Loucy (cell line): ENCODE results near the gene JDP2.

Source experiments
- H2AFZ ChIP-seq: fragments of 200-600 bp; sonication (generic); 2 replicates; pipeline ENCODE4 v1.6.0; 2016; ENCODE audit warnings: antibody characterized with exemption, mild to moderate bottlenecking, low read length, moderate library complexity
- H3F3A ChIP-seq: fragments of 200-600 bp; 2 replicates; pipeline ENCODE4 v1.6.0; 2016; ENCODE audit warnings: antibody characterized with exemption, low read depth, mild to moderate bottlenecking
- H3K27me3 ChIP-seq: fragments of 200-600 bp; sonication (generic); 2 replicates; pipeline ENCODE4 v1.6.1; 2014; ENCODE audit warnings: low read length, mild to moderate bottlenecking; ENCODE audit not compliant: insufficient read depth, poor library complexity, severe bottlenecking
- H3K36me3 ChIP-seq: fragments of 200-600 bp; sonication (generic); 2 replicates; pipeline ENCODE4 v1.6.1; 2016; ENCODE audit warnings: low read length; ENCODE audit not compliant: insufficient read depth
- H3K4me1 ChIP-seq: fragments of 200-600 bp; sonication (generic); 2 replicates; pipeline ENCODE4 v1.5.1; 2014; ENCODE audit warnings: low read length, mild to moderate bottlenecking; ENCODE audit not compliant: insufficient read depth, poor library complexity, severe bottlenecking
- H3K4me2 ChIP-seq: fragments of 200-600 bp; sonication (generic); 2 replicates; pipeline ENCODE4 v1.6.0; 2014; ENCODE audit warnings: antibody characterized with exemption, low read length, low read depth, mild to moderate bottlenecking; ENCODE audit not compliant: poor library complexity, severe bottlenecking
- H3K4me3 ChIP-seq: fragments of 200-600 bp; sonication (generic); 2 replicates; pipeline ENCODE4 v1.5.1; 2014; ENCODE audit warnings: low read length, mild to moderate bottlenecking, mixed read lengths; ENCODE audit not compliant: poor library complexity, severe bottlenecking
- H3K79me2 ChIP-seq: fragments of 200-600 bp; sonication (generic); 2 replicates; pipeline ENCODE4 v1.6.1; 2014; ENCODE audit warnings: low read length; ENCODE audit not compliant: insufficient read depth
- H3K9ac ChIP-seq: fragments of 200-600 bp; sonication (generic); 2 replicates; pipeline ENCODE4 v1.6.0; 2014; ENCODE audit warnings: mild to moderate bottlenecking, low read depth, low read length, moderate library complexity; ENCODE audit not compliant: poor library complexity, severe bottlenecking
- H3K9me2 ChIP-seq: fragments of 200-600 bp; sonication (generic); replicated peaks from 2 replicates; pipeline ENCODE4 v1.6.1; 2016; ENCODE audit warnings: low read depth, low read length, mixed read lengths
- H3K9me3 ChIP-seq: fragments of 200-600 bp; sonication (generic); 2 replicates; pipeline ENCODE4 v1.6.1; 2014; ENCODE audit warnings: mild to moderate bottlenecking, antibody characterized with exemption, low read length, low read depth; ENCODE audit not compliant: insufficient read depth
- H4K20me1 ChIP-seq: fragments of 200-600 bp; sonication (generic); 2 replicates; pipeline ENCODE4 v1.6.0; 2014; ENCODE audit warnings: antibody characterized with exemption, low read length, mild to moderate bottlenecking; ENCODE audit not compliant: insufficient read depth, poor library complexity, severe bottlenecking
- CTCF ChIP-seq: fragments of 200-600 bp; sonication (generic); conservative IDR thresholded peaks from 2 replicates; pipeline ENCODE4 v1.5.1; 2014; ENCODE audit warnings: mild to moderate bottlenecking, antibody characterized with exemption, low read length
- EZH2phosphoT487 ChIP-seq: fragments of 200-600 bp; IDR thresholded peaks from 2 replicates; pipeline ENCODE4 v1.6.1; 2018; ENCODE audit warnings: antibody characterized with exemption, mild to moderate bottlenecking, moderate library complexity, borderline replicate concordance

JDP2 gene

GRCh38 chr14:75467763-75468162 is 39.9 kb downstream of the JDP2 start:
- peaks cover 12% of the 10 kb centered on the region for H3K4me1 ChIP-seq

GRCh38 chr14:75469164-75469563 is 41.3 kb downstream of the JDP2 start:
- H3K9ac ChIP-seq = no peak overlapping the region
- peaks cover 12% of the 10 kb centered on the region for H3K4me1 ChIP-seq
- H3K9me2 ChIP-seq = no peaks in the 10 kb centered on the region
- H3K36me3 ChIP-seq = peaks cover 46% of the 10 kb centered on the region; the same call in 1 of the 2 replicates
- no peaks in the 10 kb centered on the region for H3F3A ChIP-seq
- H2AFZ ChIP-seq = no peak overlapping the region
- H3K4me2 ChIP-seq = no peak overlapping the region
- no peaks in the 10 kb centered on the region for H3K9me3 ChIP-seq
- no peaks in the 10 kb centered on the region for H4K20me1 ChIP-seq
- no peaks in the 10 kb centered on the region for H3K27me3 ChIP-seq
- H3K79me2 ChIP-seq = no peaks in the 10 kb centered on the region
- TF ChIP-seq EZH2phosphoT487 = no peak
- no peak overlapping the region for H3K4me3 ChIP-seq

More at GRCh38 chr14:75467763-75468162, 39.9 kb downstream of the JDP2 start:
- no peaks in the 10 kb centered on the region for H3K79me2 ChIP-seq
- H2AFZ ChIP-seq = no peak overlapping the region
- H3K36me3 ChIP-seq = peaks cover 49% of the 10 kb centered on the region; the same call in 1 of the 2 replicates
- no peak for TF ChIP-seq CTCF
- TF ChIP-seq EZH2phosphoT487 = no peak
- H3K4me3 ChIP-seq = no peak overlapping the region
- H3F3A ChIP-seq = no peaks in the 10 kb centered on the region
- H3K4me2 ChIP-seq = no peak overlapping the region
- H3K9ac ChIP-seq = no peak overlapping the region
- no peaks in the 10 kb centered on the region for H3K9me3 ChIP-seq
- no peaks in the 10 kb centered on the region for H3K27me3 ChIP-seq
- no peaks in the 10 kb centered on the region for H4K20me1 ChIP-seq
- no peaks in the 10 kb centered on the region for H3K9me2 ChIP-seq

- Histone ChIP-seq H4K20me1 (no peaks in the 10 kb centered on the region), H2AFZ (no peak overlapping the region), H3F3A (no peaks in the 10 kb centered on the region), H3K27me3 (no peaks in the 10 kb centered on the region), H3K4me1 (peaks cover 12% of the 10 kb centered on the region), H3K9ac (no peak overlapping the region), H3K9me2 (no peaks in the 10 kb centered on the region), H3K4me2 (no peak overlapping the region), H3K9me3 (no peaks in the 10 kb centered on the region), H3K36me3 (peaks cover 46% of the 10 kb centered on the region; the same call in 1 of the 2 replicates), H3K79me2 (no peaks in the 10 kb centered on the region), H3K4me3 (no peak overlapping the region)
- TF ChIP-seq CTCF = no peak
- TF ChIP-seq EZH2phosphoT487 = no peak
Observed at GRCh38 chr14:75469606-75470237, 41.9 kb downstream of the JDP2 start.
